22Rv1 (cell line): ENCODE results near the gene DUSP15.

Experiments used
- CTCF ChIP-seq: fragments of 450-650 bp; IDR thresholded peaks from 2 replicates; pipeline ENCODE4 v1.5.1; 2017; ENCODE audit warnings: mild to moderate bottlenecking
- ZFX ChIP-seq: fragments of 450-650 bp; IDR thresholded peaks from 2 replicates; pipeline ENCODE4 v1.6.1; 2017; ENCODE audit warnings: antibody characterized with exemption, borderline replicate concordance

DNA sequence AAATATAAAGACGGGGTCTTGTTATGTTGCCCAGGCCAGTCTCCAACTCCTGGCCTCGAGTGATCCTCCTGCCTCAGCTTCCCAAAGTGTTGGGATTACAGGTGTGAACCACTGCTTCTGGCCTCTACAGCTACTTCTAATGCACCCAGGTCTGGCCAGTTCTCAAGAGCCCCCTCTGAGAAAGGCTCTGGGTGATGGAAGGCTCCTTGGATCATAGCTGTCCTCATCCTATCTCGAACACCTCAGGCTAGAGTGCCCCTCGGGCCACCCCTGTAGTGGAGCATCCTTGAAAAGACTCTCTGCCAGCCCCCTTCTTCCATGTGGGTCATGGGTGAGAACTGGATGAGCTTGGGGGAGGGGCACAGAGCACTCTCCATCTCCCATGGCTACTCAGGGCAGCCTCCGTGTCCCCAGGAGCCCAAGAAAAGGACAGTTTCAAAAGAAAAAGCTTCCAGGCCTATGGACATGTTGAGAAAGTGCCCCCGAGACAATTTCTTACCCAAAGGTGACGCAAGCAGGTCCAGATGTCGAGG lies 51.9 kb downstream of the DUSP15 start:
- TF ChIP-seq CTCF = no peak
- no peak for TF ChIP-seq ZFX
